GM18507 (cell line): Measurements from ENCODE around the gene RSPO3.
"Not testable (repeated sequence)": the region's sequence is repeated elsewhere in the genome, so short reads cannot be mapped to it uniquely, and the experiment has no call there.

Experiments used
- DNase-seq: peaks from one replicate; pipeline ENCODE4 v3.0.0; 2011; ENCODE audit warnings: low read depth; ENCODE audit not compliant: insufficient read length; ENCODE audit errors: extremely low spot score
- FAIRE-seq: peaks from 2 replicates; lab custom pipeline; 2011; peaks lifted over from hg19 to GRCh38; lab: Jason Lieb, UNC

The RSPO3 gene

DNA sequence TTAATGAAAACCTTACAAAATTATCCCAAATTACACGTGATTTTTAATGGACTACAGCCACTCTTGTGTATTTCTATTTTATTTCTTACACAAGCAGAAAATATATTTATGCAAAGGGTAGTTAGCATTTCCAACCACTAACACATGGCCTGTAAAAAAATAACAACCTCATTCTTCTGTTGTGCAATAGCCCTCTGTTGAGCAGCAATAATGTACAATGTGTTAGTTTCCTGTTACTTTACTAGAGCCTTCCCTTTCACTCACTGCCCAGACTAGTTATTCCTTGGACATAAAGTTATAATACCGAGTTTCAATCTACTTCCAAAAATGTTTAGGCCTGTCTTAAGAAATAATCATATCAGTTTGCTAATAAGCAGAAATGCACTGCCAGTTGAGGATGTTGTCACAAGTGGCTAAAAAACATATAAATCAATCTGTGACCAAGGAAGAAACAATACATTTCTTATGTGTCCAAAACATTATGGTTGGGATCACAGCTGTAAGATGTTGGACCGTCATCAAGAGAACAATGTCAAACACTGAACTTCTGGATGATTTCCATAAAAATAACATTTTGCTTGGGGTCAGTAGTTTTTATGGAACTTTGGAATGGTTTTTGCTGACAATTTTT is 74.6 kb downstream of the RSPO3 start:
- FAIRE-seq = no peak
- DNase-seq = no peak

GRCh38 chr6:127195833-127196232 is 77.4 kb downstream of the RSPO3 start:
- DNase-seq = no peak
- FAIRE-seq = no peak

DNA sequence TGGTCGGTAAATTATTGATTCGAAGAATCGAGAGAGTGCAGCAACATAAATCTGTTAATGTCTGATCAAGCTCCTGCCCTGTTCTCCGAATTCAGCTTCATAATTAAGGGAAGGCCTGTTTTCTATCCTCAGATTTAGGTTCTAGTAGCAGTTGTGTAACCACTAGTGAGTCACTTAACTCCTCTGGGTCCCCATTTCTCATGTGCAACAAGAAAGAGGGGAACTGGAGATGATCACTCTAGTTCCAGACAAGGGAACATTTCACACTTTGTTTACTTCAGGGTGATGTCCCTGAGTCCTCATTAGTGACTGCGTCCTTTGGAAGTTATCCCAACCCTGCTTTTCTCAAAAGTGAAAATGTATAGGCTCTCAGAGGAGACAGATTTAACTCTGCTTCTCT is 80.1 kb downstream of the RSPO3 start:
- FAIRE-seq = no peak
- DNase-seq = no peak

DNA sequence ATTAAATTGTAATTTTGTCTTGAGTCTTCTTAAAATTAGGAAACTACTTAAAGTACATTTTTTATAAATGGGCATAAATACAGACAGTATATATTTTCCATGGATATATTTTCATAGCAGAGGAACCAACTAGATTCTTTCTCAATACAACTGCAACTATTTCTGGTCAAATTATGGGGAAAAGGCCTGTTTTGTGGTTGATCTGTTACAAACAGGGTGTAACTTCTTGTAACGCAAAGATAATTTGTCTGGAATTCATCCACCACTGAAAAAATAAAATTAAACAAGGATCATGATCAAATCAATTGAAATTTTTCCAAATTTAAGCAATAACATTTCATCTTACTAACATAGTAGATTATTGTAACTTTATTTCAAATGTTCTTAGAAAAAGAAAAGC is 81.0 kb downstream of the RSPO3 start:
- DNase-seq = no peak
- FAIRE-seq = no peak

- no peak for FAIRE-seq
Measured at GRCh38 chr6:127200114-127200513, 81.6 kb downstream of the RSPO3 start.

GRCh38 chr6:127201321-127201720 is 82.8 kb downstream of the RSPO3 start:
- DNase-seq (no peak), FAIRE-seq (no peak)

More at GRCh38 chr6:127200114-127200513, 81.6 kb downstream of the RSPO3 start:
- no peak for DNase-seq

DNA sequence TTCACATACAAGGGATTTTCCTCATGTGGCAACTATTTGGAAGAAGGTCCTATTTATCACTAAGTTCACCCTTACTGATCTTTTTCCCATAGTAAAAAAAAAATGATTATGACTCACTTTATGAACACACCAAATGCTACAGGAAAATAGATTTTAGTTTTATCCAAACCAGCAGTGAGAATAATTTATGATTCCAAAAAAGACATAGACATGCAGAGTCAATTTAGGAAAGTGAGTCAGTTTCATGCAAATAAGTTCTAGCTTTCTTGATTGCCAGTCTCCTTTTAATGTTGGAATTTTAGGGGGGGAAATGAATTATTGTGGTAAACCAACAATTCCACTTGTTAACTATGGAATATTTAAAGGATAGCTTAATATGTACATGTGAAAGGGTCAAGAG is 84.2 kb downstream of the RSPO3 start:
- no peak for DNase-seq
- FAIRE-seq = no peak

DNA sequence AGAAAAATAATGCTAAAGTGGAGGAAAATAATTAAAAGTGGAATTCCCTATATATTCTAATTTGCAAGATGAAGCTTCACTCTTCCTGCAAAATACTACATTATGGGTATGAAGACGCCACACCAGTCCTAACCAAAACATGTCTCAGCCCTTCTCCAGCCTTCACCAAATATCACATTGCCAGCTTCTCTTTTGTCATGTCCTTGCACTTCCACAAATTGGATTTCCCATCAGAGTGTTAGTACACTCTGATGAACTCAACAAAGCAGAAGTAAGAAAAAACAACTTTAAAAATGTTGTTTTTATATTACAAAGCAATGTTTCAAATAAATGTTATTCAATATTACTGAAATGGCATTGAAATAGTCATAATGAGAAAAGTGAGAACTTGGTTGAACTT is 85.8 kb downstream of the RSPO3 start:
- FAIRE-seq (no peak), DNase-seq (no peak)

GRCh38 chr6:127205036-127205435 is 86.6 kb downstream of the RSPO3 start:
- FAIRE-seq = no peak

DNA sequence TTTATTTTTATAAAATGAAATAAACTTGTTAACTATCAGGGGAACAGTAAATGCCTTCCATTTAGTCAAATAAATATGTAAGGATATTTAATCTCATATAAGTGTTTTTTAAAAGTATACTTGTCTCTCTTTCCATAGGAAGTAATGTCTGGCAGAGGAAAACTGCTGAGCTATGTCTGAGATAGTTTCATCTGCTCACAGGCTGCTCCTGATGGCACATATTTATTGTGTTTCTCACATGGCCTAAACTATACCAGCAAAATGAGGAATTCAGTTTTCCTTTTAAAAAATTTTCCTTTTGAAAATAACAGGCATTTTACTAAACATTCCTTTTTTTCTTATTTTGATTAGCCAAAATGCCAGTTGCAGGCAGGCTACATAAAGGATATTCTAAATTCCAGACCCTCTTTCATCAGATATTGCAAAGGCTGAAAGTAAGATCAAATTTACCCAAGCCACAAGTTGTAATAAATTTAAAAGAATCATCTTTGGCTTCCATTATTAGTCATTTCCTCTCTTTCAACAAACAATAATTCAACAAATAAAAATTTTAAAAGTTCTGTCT is 88.1 kb downstream of the RSPO3 start:
- DNase-seq (no peak), FAIRE-seq (no peak)

More at GRCh38 chr6:127205036-127205435, 86.6 kb downstream of the RSPO3 start:
- no peak for DNase-seq

DNA sequence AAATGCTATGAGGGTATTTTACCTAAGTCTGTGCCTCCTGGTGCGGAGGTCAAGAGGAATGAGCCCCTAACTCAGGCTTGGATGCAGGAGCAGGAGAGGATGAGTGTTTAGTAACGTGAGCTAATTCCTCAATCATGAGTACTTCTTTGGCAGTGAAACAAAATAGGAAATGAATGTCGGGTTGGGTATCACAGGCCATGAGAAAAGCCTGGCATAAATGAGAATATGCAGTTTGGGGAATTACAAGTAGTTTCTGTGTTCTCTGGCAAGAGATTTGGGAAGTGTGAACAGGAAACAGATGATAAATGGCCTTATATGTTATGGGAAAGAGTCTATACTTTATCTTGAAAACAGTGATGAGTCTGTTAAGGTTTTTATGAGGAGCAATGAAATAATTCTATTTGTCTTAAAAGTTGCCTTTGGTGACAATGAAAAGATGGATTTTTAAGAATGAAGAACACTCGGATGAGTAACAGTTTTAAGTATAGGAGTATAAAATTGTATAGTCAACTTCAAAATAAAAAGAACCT is 89.2 kb downstream of the RSPO3 start:
- DNase-seq = no peak
- no peak for FAIRE-seq

GRCh38 chr6:127210725-127211124 is 92.3 kb downstream of the RSPO3 start:
- no peak for FAIRE-seq
- no peak for DNase-seq

GRCh38 chr6:127212376-127212775 is 93.9 kb downstream of the RSPO3 start:
- DNase-seq (no peak), FAIRE-seq (no peak)

DNA sequence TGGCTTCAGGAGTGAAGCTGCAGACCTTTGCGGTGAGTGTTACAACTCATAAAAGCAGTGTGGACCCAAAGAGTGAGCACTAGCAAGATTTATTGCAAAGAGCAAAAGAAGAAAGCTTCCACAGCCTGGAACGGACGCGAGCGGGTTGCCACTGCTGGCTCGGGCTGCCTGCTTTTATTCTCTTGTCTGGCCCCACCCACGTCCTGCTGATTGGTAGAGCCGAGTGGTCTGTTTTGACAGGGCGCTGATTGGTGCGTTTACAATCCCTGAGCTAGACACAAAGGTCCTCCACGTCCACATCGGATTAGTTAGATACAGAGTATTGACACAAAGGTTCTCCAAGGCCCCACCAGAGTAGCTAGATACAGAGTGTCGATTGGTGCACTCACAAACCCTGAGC is 95.6 kb downstream of the RSPO3 start:
- DNase-seq, FAIRE-seq: not testable (repeated sequence)

- not testable (repeated sequence) for FAIRE-seq
Measured at GRCh38 chr6:127214531-127214930, 96.1 kb downstream of the RSPO3 start.

DNA sequence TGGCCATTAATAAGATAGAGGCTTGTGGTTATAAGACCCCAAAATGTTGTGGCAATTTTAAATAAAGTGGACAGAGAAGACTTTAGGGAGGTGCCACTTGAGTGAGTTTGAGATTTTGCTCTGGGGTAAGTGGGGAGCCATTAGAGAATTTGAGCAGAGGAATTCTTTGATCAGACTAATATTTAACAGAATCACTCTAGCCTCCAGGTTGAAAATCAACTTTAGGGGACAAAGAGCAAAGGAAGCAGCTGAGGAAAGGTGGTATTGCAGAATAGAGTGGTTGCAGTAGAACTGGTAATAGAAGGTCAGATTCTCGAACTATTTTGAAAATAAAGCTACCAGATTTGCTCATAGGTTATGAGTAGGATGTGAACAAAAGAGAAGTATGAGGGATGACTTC is 97.5 kb downstream of the RSPO3 start:
- no peak for FAIRE-seq
- DNase-seq = no peak

More at GRCh38 chr6:127214531-127214930, 96.1 kb downstream of the RSPO3 start:
- not testable (repeated sequence) for DNase-seq

DNA sequence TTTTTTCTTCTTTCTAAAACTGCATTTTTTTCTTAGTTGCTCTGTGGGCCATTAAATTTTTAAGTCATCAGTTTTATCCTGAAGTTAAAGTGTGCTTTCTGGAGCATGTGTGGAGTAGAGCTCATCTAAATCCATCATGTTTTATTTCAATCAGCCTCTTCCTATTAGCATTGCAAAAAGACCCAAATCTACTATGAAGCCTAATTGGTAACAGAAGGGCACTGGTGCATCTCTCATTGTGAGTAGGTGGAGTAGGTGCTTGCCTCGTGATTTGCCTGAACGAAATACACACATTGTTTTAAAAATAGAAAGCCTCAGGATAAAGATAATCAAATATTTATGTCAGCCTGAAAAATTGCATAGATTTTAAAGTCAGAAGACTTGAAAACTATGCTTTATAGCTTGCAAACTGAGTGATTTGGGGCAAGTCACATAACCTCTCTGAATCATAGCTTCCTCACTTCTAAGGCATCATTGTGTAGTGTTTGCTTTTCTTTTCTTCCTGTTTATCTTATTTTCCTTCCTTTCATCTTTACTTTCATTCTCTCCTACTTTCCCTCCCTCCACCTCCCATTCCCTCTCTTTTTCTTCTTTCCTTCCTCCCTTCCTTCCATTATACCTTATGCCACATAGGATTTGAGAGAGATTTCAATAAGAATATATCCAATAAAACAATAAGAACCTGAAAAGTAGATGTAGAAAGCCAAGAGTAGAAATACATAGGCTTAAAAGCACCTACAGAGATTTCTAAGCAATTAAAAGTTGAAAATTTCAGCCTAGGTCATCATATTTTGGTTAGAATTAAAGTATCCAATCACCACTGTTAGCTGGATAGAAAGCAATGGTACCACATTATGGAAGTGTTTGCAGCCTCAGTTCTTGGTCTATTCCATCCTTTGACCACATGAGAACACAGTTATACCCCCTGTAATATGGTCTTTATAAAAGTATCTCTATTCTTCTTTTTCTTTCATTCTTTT is 98.6 kb downstream of the RSPO3 start:
- no peak for DNase-seq
- FAIRE-seq = no peak

- DNase-seq (no peak), FAIRE-seq (no peak)
Measured at GRCh38 chr6:127219869-127220268, 101.4 kb downstream of the RSPO3 start.

GRCh38 chr6:127221201-127221600 is 102.7 kb downstream of the RSPO3 start:
- FAIRE-seq (no peak), DNase-seq (no peak)

- FAIRE-seq = no peak
- no peak for DNase-seq
Measured at GRCh38 chr6:127222418-127222817, 103.9 kb downstream of the RSPO3 start.
